GM21423 (cell line): ENCODE measurements around the gene SLC22A23.

ENCODE experiments used
- ATAC-seq: cut with Tn5 transposase; IDR thresholded peaks from one replicate; pipeline ENCODE4 v1.9.1; 2021; ENCODE audit warnings: mild to moderate bottlenecking, moderate library complexity; ENCODE audit not compliant: unreplicated experiment

SLC22A23 gene, protein sequence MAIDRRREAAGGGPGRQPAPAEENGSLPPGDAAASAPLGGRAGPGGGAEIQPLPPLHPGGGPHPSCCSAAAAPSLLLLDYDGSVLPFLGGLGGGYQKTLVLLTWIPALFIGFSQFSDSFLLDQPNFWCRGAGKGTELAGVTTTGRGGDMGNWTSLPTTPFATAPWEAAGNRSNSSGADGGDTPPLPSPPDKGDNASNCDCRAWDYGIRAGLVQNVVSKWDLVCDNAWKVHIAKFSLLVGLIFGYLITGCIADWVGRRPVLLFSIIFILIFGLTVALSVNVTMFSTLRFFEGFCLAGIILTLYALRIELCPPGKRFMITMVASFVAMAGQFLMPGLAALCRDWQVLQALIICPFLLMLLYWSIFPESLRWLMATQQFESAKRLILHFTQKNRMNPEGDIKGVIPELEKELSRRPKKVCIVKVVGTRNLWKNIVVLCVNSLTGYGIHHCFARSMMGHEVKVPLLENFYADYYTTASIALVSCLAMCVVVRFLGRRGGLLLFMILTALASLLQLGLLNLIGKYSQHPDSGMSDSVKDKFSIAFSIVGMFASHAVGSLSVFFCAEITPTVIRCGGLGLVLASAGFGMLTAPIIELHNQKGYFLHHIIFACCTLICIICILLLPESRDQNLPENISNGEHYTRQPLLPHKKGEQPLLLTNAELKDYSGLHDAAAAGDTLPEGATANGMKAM

DNA sequence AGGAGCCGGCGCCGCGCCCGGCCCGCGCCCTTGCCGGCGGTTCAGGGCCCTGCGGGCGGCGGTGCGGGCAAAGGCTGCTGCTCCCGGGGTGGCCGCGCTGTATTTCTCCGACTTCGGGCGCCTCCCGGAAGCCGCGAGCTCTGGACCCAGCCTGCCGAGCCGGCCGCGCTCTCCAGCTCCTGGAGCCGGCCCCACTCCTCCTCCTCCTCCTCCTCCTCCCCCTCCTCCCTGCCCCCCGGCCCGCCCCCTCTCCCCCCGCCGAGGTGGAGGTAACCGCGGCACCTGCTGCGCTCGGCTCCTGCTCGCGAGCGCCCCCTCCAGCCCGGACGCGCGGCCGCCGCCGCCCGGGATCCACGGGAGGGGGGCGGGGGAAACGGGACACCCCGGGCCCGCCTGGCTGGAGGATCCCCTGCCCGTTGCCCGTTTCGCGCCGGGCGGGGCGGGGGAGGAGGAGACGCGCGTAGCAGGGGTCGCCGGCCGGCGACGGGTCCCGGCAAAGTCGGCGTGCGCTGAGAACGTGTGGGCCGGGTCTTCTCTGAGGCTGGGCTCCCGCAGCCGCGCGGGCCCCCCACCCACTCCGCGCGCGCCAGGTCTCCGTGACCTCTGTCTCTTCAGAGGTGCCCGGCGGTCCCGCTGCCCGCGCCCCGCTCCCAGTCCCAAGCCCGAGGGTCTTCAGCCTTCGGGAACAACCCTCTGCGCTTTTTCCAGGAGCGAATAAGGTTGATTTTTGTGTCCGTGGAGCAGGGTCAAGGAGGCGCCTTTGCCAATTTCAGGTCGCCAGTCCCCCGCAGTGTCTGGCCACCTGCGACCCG is at the start of gene SLC22A23:
TSS of gene SLC22A23 (minus strand) at position 153 of the 812 bp plus-strand sequence. CDS start 491 bp downstream, outside the sequence.
- ATAC-seq: no peak

DNA sequence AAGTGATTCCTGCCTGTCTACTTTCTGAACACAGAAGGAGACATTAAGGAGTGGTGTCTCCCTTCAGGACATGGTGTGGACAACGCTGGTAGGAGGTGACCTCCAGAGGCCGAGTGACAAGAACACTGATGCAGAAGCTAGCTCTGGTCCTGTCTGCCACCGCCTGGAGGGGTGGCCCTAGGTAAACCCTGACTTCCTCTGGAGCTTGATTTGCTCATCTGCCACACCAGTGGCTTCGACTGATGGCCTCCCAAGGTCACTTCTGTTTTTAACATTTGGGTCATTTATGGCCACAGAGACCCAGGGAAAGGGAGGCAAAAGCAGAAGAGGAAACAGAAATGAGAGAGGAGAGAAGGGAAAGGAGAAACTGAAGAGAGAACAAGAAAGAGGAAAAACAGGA is 49.4 kb upstream of the SLC22A23 start:
- no peak for ATAC-seq

DNA sequence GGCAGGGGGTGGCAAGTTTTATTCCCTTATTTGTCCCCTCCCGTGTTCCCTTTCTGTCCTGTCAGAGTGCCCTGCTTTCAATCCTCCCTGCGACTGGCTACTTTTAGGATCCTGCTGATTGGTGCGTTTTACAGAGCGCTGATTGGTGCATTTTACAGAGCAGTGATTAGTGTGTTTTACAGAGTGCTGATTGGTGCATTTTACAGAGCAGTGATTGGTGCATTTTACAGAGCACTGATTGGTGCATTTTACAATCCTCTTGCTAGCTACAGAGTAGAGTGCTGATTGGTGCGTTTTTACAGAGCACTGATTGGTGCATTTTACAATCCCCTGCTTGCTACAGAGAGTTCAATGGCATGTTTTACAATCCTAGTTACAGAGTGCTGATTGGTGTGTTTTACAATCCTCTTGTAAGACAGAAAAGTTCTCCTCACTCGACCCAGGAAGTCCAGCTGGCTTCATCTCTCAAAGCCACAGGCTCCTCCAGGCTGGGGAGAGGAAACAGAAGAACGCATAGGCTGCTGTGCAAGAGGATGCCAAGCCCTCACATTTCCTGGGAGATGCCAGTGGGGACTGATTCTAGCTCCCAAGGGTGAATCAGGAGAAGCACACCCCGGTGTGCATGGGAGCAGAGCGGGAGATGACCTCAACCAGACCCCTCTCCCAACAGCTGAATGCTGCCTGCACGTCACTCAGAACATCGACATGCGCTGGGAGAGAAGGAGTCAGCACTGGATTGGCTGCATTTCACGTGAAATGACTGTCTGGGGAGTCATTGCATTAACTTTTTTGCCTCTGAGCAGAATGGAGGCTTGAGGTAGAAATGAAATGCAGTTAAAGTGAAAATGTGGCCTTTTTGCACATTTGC is 48.3 kb upstream of the SLC22A23 start:
- no peak for ATAC-seq

DNA sequence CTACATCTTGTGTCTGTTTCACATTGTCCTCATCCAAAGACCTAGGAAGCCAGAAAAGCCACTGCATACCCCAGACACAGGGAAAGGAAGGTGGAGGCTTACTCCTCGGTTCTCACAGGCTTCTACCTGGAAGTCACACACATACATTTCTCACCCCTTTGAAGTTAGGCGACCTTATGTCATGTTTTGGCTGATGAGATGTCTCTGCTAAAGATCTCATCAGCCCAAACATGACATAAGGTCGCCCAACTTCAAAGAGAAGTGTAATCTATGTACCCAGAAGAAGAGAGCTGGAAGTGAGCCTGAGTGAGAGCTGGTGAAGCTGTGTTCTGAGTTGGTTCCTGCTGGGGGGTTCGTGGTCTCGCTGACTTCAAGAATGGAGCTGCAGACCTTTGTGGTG is 47.5 kb upstream of the SLC22A23 start:
- no peak for ATAC-seq

DNA sequence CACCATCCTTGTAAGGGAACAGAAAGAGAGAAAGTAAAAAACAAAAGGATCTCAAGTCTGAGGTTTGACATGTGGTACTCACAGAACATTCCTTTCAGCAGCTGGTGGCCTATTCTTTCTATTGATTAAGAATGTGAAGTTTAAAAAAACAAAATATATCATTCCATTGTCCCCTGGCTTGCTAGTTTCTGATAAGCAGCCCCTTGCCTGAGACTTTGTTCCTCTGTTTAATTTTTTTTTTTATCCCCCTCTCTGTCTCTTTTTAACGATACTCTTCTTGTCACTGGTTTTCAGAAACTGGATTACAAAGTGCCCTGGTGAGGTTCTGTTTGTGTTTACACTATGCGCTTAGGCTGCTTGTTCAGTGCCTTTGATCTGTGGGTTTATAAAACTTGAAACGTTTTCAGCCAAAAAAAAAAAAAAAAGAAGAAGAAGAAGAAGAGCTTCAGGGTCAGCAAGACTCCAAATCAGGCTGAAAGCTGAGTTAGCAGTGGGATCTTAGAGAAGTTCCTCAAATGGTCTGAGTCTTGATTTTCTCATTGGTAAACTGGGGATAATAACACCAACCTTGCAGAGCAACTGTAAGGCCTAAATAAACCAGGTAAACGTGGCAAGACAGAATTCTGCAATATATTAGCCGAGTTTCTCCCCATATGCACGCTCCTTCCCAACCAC is 45.1 kb upstream of the SLC22A23 start:
- ATAC-seq: no peak

DNA sequence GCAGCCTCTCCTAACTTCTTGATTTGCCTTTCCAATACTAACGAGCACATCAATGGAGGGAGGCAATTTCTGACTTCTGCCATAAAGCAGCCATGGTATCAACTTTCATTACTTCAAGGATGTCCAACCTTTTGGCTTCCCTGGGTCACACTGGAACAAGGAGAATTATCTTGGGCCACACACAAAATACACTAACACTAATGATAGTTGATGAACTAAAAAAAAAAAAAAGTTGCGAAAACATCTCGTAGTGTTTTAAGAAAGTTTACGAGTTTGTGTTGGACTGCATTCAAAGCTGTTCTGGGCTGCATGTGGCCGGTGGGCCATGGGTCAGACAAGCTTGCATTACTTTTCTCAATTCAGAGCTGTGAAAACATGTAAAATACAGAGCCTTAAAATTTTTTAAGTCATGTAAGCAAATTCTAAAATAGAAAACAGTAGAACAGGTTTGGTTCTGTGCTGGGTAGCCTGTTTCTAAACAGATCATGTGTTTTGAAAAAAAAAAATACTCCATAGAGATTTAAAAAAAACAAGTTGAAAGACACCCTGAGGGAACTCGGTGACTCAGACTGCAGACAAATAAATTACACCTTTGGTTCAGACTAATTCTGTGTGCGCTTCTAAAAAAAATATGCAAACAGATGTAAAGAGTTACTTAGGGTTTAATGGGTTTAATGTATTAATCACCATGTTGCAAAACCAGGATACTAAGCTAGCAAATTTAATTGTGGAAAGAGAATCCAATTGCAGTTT is 43.6 kb upstream of the SLC22A23 start:
- ATAC-seq: no peak

DNA sequence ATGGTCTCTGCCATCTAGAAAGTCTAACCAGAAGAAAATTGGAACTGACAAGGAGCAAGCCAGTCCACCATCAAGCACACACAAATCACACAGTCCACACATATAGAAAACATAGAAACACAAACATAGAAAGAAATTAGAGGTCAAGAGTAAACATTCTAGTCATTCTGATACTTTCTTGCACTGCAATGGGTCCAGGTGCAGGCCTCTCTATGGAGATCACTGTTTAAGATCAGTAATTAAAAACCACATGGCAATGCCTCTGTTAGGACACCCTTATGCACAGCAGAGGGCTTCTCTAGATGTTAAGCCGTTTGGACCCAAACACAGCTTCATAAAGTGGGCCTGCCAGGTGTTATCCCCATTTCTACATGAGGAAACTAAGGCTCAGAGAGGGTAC is 42.8 kb upstream of the SLC22A23 start:
- no peak for ATAC-seq

DNA sequence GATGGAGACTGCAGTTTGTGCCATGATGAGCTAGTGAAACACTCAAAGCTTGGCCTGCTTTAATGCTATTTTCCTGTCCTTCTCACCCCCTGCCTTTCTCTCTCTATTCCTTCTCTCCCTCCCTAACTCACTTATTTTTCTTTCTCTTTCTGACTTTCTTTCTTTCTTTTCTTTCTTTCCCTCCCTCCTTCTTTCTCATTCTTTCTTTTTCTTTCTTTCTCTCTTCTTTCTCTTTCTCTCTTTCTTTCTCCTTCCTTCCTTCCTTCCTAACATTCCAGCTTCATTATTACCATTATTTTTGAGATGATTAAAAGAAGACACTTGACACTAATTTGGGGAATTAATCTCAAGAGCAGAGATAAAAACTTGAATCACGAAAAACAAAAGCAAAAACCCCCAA is 39.5 kb upstream of the SLC22A23 start:
- no peak for ATAC-seq

DNA sequence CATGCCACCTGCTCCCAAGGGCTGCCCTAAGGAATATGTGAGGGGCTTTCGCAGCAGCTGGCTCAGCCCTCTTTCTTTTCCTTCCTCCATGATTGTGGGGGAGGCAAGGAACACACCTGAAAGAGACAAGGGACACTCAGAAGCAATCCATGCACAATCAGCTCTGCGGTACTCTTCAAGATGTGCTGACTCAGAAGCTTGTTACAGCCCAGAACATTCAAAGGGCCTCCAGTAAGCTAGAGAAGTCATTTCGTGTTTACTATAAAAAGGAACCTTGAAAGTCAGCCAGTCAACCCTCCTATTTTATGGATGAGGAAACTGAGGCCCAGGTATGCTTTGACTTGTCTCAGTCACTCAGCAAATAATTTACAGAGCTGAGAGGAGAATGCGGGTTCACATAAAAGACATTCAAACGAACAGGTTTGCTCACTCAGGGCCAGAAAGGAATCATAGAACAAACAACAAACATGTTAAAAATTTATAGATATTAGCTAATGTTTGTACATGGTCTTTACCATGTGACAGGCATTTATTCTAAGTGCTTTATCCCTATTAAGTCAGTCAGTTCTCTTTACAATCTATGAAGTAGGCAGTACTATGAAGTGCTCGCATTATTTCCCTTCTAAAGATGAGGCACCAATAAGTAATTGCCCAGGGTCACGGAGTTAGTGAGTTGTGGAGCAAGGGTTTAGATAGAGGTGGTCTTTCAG is 37.7 kb upstream of the SLC22A23 start:
- ATAC-seq: no peak

DNA sequence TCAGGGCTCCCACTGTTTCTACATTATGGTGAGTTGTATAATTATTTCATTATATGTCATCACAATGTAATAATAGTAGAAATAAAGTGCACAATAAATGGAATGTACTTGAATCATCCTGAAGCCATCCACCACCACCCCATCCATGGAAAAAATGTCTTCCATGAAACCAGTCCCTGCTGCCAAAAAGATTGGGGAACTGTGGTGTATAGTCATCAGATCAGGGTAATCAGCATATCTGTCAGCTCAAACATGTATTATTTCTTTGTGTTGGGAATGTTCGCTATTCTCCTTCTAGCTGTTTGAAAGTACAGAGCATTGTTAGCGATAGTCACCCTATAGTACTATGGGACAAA is 33.8 kb upstream of the SLC22A23 start:
- no peak for ATAC-seq

DNA sequence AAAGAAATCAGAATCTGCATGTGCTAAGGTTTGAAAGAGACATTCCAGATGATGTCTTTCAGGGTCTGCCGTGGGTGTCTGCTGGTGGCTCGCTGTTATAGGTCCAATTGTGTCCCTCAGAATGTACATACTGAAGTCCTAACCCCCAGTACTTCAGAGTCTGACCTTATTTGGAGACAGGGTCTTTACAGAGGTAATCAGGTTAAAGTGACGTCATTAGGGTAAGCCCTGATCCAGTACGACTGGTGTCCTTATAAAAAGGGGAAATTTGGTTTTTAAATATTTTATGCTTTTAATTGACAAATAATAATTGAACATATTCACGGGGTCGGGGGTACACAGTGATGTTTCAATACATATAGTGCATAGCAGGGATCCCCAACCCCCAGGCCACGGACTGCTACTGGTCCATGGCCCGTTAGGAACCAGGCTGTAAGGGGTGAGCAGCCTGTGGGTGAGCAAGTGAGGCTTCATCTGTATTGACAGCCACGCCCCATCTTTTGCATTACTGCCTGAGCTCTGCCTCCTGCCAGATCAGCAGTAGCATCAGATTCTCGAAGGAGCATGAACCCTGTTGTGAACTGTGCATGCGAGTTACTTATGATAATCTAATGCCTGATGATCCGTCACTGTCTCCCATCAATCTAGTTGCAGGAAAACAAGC is 33.2 kb upstream of the SLC22A23 start:
- ATAC-seq: no peak

DNA sequence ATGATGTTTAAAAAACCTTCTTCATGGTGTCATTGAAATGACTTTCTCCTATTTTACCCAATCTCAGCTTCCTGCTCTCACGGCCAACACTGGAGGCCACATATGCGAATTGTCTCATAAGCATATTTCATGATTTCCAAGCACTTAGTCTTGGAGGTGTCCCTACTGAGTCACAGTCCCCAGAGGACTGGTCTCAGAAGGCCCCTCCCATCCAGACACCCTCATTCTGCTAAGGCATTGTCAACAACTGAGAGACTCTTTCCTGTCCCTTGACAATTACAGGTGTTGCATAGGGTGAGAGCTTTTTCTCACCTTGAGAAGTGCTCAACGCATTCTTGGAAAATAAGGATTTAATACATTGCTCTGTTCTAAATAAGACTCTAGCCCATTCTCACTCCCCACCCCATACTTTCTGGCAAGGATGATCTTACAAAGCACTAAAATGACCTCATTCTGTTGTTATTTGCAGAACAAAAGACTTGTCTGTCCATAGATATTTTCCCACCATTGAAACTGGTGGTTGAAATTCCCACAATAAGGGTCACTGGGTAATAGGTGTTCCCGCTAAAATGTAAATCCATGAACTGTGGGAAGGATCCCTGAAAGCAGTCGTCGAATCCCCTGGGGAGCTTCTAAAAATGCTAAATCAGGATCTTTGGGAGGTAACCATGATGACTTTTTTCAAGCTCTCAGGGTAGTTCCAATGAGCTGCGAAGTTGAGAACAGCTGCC is 32.3 kb upstream of the SLC22A23 start:
- no peak for ATAC-seq

DNA sequence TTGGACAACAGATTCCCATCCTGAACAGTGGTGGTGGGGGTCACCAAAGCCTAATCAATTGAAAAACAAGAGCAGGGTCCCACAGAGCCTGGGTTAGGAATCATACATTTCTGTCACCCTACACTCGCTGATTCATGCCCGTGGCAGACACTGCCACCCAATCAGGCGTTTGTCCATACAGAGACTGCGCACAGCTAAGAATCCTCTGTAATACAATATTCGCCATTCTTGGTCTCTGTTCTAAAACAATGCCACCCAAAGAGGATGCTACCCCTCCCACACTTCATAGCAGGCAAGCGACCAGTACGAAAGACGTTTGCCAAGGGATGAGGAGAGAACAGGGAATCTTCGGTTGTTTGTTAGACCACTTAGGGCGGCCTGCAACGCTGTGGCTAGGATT is 28.1 kb upstream of the SLC22A23 start:
- no peak for ATAC-seq

DNA sequence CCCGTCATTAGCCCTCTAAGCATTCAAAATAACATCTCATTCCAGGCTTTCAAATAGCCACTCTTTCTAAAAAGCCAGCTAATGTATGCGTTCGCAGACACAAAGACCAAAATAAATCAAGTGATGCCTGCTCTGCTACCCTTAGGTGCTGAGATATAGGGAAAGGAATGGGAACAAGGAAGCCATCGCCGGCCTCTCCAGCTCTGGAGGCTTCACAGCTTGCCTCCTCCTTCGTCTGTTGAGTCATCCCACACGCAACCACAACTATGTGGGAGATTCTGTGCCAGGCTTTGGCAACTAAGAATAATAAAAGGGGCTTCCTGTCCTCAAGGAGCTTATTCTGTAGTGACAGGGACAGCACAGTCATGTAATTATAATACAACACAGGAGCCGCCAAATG is 27.3 kb upstream of the SLC22A23 start:
- ATAC-seq: no peak

DNA sequence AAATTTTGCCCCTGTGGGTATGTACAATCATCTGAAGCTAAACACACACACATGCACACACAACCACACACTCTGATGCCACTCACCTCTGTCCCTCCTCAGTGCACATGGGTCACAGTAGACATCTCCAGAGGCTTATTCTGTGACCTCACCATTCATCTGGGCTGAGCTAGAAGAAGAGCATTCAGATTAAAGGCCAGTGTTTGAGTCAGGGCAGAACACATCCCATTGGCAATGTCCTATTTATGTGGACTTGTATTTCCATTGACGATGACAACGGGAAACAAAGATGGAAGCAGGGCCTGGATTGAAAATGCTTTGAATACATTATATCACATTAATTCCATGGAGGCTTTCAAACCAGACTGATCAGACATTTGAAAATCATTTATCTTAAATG is 26.8 kb upstream of the SLC22A23 start:
- ATAC-seq: no peak

DNA sequence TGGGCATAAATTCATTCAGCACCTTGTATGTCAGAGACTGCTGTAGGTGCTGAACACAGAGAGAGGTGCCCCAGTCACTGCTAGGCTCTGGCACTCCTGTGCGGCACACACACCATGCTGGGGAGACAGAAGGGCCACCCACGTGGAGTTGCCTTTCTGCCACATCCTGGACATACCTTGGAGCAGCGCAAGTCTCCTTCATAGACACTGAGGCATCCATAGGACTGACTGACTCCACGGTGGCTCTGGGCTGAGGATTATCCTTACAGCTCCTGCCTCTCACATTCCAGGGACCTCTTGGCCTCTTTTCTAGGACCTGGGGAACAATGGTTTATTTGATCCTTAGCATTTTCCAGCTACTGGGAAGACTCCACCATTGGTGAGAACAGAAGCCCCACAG is 26.0 kb upstream of the SLC22A23 start:
- ATAC-seq: no peak

DNA sequence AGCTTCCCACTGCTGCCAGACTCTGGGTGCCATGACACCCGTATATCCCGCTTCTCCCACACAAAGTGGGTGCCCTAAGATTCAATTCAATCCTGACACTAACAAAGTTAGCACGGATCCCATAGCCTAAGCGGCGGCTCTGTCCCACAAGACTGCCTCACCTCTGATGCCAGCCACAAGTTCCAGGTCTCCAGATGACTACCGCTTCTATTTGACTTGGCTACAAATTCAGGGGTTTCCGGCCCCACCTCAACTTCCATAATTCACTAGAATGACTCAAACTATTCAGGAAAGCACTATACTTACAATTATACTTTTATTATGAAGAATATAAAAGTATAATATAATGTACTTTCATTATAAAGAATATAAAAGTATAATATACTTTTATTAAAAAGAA is 24.8 kb upstream of the SLC22A23 start:
- ATAC-seq: no peak

DNA sequence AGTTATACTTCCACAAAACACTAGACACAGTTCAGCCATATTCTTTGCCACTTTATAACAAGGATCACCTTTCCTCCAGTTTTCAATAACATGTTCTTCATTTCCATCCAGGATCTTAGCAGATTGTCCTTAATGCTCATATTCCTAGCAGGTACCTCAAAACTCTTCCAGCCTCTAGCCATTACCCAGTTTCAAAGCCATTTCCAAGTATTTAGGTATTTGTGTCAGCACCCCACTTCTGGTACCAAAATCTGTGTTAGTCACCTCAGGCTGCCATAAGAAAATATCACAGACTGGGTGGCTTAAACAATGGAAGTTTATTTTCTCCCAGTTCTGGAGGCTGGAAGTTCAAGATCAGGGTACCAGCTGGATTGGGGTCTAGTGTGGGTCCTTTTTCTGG is 23.2 kb upstream of the SLC22A23 start:
- ATAC-seq: no peak
